Thyroid gland (tissue), 4 donors: ENCODE results near the gene PPM1H. TPM values are rescaled to one million over a fixed set of nuclear protein-coding genes. Genes with fewer than 3 reads are reported as not detected.

ENCODE experiments used
- DNase-seq, 2 donors: peaks; one replicate each; pipeline ENCODE4 v3.0.0-alpha.2; 2019
- H3K27ac ChIP-seq, 3 donors: fragments of 200-600 bp; sonication (generic); 1 replicate in 2 of 3; 2 replicates in 1 of 3; pipeline ENCODE4 v1.5.1; 2016 to 2019; ENCODE audit warnings: mild to moderate bottlenecking in 1 of 3, moderate library complexity in 1 of 3
- H3K27me3 ChIP-seq: fragments of 200-600 bp; sonication (generic); one replicate; pipeline ENCODE4 v1.5.1; 2019
- H3K36me3 ChIP-seq, 2 donors: fragments of 200-600 bp; sonication (generic); one replicate each; pipeline ENCODE4 v1.5.1; 2016 to 2019
- H3K4me1 ChIP-seq, 2 donors: fragments of 200-600 bp; sonication (generic); one replicate each; pipeline ENCODE4 v1.5.1; 2017 to 2019
- H3K4me3 ChIP-seq, 3 donors: fragments of 200-600 bp; sonication (generic); replicated peaks in 1 of 3; 1 replicate in 2 of 3; 2 replicates in 1 of 3; pipeline ENCODE4 v1.5.1; 2016; ENCODE audit warnings: mild to moderate bottlenecking in 1 of 3
- H3K9me3 ChIP-seq: fragments of 200-600 bp; sonication (generic); one replicate; pipeline ENCODE4 v1.5.1; 2017
- CTCF ChIP-seq, 6 experiments: fragments of 200-600 bp in 3 of 6; fragments of 450-650 bp in 3 of 6; sonication (generic) in 3 of 6; IDR thresholded peaks; one replicate each; pipeline ENCODE4 v1.5.1; 2016 to 2019; ENCODE audit warnings: antibody characterized with exemption in 6 of 6, mild to moderate bottlenecking in 2 of 6, inconsistent platforms in 1 of 6, moderate library complexity in 1 of 6
- POLR2A ChIP-seq, 2 donors: fragments of 450-650 bp; IDR thresholded peaks; one replicate each; pipeline ENCODE4 v1.6.1; 2017; ENCODE audit warnings: antibody characterized with exemption in 2 of 2, mild to moderate bottlenecking in 2 of 2, moderate library complexity in 1 of 2
- WGBS, 2 donors: methylation state at CpG; one replicate each; pipeline ENCODE4 v1.1.5; 2017; 5-methylcytosine and 5-hydroxymethylcytosine counted together
- intact Hi-C: fragments of 100-400 bp; cut with DNase I; formaldehyde crosslinking; loops from one replicate; pipeline ENCODE4 v1.15.1; 2023
- total RNA-seq, 4 donors: library from RNA; depleted of rRNA; stranded (reverse); fragments of >200 nt; gene quantifications; one replicate each; pipeline ENCODE4 v1.2.3, GENCODE V29; 2016

PPM1H gene
- total RNA-seq, 4 donors from 2014 or later = 3.9 to 12.7 (median 9.0) TPM

DNA sequence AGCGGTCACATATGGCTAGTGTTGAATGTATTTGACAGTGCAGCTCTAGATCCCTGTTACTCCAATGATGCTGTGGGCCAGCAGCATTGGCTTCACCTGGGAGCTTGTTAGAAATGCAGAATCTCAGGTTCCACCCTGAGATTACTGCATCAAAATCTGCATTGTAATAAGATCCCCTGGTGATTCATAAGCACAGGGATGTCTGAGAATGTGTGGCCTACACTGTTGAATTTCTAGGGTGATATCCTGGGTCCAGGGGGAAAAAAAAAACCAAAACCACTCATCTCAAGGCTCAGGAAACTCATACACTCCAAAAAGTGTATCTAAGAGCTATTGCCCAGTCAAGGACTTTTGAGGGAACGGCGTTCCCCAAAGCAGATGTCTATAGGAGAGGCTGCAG is 196.8 kb downstream of the PPM1H start:
- H3K36me3 ChIP-seq = no peaks in the 10 kb centered on the region
- 83 to 88% methylated on average over 3 of the region's 3 CpGs for WGBS, 2 donors
- H3K4me1 ChIP-seq = peaks cover 7 to 26% of the 10 kb centered on the region in 2 donors
- no peak for DNase-seq
- no peak for TF ChIP-seq POLR2A (IDR thresholded peaks at IDR 0.05)
- no peak for TF ChIP-seq CTCF (IDR thresholded peaks at IDR 0.05)
- no peaks in the 10 kb centered on the region for H3K9me3 ChIP-seq
- no peaks in the 10 kb centered on the region for H3K27me3 ChIP-seq
- H3K4me3 ChIP-seq = no peak overlapping the region
- intact Hi-C loops = no loop called here
- H3K27ac ChIP-seq = peak overlapping the region in 1 of 3 donors; percentile 14

DNA sequence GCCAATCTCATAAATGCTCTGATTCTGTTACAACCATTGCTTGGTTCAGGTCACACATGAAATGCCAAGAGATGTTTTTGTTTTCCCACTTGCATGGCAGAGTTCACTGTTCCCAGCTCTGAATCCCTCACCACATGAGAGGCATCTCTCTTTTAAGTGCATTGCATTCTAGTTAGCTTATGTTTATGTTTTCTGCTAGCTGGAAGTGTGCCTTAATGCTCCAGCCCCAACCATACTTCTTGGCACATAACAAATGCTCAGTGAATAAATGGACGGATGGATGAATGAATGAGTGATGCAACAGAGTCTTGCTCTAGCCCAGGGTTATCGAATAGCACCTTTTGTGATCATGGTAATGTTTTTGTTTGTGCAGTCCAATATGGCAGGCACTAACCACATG is 197.3 kb downstream of the PPM1H start:
- H3K27me3 ChIP-seq = no peaks in the 10 kb centered on the region
- TF ChIP-seq POLR2A (IDR thresholded peaks at IDR 0.05) (no peak), CTCF (IDR thresholded peaks at IDR 0.05) (no peak)
- H3K4me1 ChIP-seq = peaks cover 7 to 26% of the 10 kb centered on the region in 2 donors
- peak overlapping the region in 1 of 3 donors; percentile 14 for H3K27ac ChIP-seq
- intact Hi-C loops = no loop called here
- DNase-seq = no peak
- no peaks in the 10 kb centered on the region for H3K9me3 ChIP-seq
- no peaks in the 10 kb centered on the region for H3K36me3 ChIP-seq
- H3K4me3 ChIP-seq = no peak overlapping the region
- 96% methylated on average over 2 of the region's 2 CpGs for WGBS, 2 donors

DNA sequence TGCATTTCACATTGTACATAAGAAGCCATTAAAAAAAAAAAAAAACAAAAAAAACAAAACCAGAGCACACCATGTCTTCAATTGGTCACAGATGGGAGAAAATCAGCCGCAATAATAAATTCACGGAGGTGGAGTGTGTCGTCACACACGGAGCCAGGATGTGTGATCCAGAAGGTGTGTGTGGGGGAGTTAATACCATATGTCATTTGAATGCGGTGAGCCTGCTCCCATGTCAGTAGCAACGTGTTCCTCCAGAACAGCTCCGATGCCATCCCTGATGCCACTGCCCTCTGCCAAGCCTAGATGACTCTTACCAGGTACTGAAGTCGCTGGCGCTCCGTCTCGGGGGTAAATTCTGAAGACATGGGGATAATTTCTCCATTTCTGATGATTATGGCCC is 197.8 kb downstream of the PPM1H start:
- Histone ChIP-seq H3K36me3 (no peaks in the 10 kb centered on the region), H3K9me3 (no peaks in the 10 kb centered on the region), H3K4me1 (peaks cover 7 to 31% of the 10 kb centered on the region in 2 donors), H3K27me3 (no peaks in the 10 kb centered on the region), H3K27ac (peak overlapping the region in 1 of 3 donors; percentile 14), H3K4me3 (no peak overlapping the region)
- intact Hi-C loops = no loop called here
- no peak for DNase-seq
- TF ChIP-seq POLR2A (IDR thresholded peaks at IDR 0.05) (no peak), CTCF (IDR thresholded peaks at IDR 0.05) (no peak)
- WGBS, 2 donors = 96 to 98% methylated on average over 11 of the region's 11 CpGs

DNA sequence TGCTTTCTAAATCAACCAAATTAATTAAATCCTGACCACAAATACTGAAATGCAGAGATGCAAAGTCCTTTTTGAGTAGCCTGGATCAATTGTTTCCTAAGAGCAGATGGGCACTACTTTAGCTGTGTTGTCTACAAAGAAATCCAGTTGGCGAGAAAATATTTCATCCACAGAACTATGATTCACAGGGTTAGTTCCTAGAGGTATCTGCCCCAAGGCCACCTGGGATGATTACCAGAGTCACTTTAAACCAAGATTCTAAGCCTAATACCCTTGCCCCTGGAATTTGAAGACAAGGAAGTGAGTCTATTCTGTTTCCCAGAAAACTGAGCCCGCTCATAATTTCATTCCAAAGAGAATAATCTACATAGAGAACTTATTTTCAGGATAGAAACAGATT is 198.4 kb downstream of the PPM1H start:
- Histone ChIP-seq H3K9me3 (no peaks in the 10 kb centered on the region), H3K27me3 (no peaks in the 10 kb centered on the region), H3K4me1 (peaks cover 2 to 30% of the 10 kb centered on the region in 2 donors), H3K4me3 (no peak overlapping the region), H3K27ac (no peak overlapping the region), H3K36me3 (no peaks in the 10 kb centered on the region)
- TF ChIP-seq POLR2A (IDR thresholded peaks at IDR 0.05) (no peak), CTCF (IDR thresholded peaks at IDR 0.05) (no peak)
- WGBS, 2 donors = 98 to 100% methylated on average over 2 of the region's 2 CpGs
- no peak for DNase-seq
- intact Hi-C loops = no loop called here

DNA sequence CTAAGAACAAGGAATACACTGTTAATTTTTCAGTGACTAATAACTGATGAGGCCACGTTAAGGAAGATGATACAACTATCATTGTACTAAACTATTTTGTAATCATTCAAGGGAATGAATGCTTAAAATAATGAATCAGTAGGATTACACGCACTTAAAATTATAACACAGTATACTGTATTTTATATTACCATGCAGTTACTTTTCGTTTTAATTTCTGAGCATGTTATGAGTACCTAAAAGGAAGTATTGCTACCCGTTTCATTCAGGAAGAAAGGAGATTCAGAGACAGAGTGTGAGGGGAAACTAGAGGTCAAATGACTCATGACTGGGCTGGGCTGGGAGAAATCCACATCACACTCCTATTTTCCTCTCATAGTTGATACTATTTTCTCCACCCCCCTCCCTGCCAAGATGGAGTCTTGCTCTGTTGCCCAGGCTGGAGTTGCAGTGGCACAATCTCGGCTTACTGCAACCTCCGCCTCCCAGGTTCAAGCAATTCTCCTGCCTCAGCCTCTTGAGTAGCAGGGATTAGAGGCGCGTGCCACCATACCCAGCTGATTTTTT is 202.0 kb downstream of the PPM1H start:
- WGBS, 2 donors = 81 to 91% methylated on average over 8 of the region's 8 CpGs
- TF ChIP-seq CTCF (IDR thresholded peaks at IDR 0.05) = no peak
- TF ChIP-seq POLR2A (IDR thresholded peaks at IDR 0.05) = no peak
- Histone ChIP-seq H3K4me1 (peaks cover 11 to 51% of the 10 kb centered on the region in 2 donors), H3K4me3 (no peak overlapping the region), H3K36me3 (no peaks in the 10 kb centered on the region), H3K9me3 (no peaks in the 10 kb centered on the region), H3K27ac (no peak overlapping the region), H3K27me3 (no peaks in the 10 kb centered on the region)
- DNase-seq = no peak
- intact Hi-C loops = no loop called here
